NCI-H1417 treated with DMSO at 0.1 percent for 48 hours (cell line): ENCODE data around the gene CAST.
"Not testable (repeated sequence)": the region's sequence is repeated elsewhere in the genome, so short reads cannot be mapped to it uniquely, and the experiment has no call there.

Experiments
- DNase-seq: peaks from one replicate; lab custom pipeline; 2025; lab: John Stamatoyannopoulos, UW

The CAST gene, protein sequence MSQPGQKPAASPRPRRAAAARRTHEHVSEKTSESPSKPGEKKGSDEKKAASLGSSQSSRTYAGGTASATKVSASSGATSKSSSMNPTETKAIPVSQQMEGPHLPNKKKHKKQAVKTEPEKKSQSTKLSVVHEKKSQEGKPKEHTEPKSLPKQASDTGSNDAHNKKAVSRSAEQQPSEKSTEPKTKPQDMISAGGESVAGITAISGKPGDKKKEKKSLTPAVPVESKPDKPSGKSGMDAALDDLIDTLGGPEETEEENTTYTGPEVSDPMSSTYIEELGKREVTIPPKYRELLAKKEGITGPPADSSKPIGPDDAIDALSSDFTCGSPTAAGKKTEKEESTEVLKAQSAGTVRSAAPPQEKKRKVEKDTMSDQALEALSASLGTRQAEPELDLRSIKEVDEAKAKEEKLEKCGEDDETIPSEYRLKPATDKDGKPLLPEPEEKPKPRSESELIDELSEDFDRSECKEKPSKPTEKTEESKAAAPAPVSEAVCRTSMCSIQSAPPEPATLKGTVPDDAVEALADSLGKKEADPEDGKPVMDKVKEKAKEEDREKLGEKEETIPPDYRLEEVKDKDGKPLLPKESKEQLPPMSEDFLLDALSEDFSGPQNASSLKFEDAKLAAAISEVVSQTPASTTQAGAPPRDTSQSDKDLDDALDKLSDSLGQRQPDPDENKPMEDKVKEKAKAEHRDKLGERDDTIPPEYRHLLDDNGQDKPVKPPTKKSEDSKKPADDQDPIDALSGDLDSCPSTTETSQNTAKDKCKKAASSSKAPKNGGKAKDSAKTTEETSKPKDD

DNA sequence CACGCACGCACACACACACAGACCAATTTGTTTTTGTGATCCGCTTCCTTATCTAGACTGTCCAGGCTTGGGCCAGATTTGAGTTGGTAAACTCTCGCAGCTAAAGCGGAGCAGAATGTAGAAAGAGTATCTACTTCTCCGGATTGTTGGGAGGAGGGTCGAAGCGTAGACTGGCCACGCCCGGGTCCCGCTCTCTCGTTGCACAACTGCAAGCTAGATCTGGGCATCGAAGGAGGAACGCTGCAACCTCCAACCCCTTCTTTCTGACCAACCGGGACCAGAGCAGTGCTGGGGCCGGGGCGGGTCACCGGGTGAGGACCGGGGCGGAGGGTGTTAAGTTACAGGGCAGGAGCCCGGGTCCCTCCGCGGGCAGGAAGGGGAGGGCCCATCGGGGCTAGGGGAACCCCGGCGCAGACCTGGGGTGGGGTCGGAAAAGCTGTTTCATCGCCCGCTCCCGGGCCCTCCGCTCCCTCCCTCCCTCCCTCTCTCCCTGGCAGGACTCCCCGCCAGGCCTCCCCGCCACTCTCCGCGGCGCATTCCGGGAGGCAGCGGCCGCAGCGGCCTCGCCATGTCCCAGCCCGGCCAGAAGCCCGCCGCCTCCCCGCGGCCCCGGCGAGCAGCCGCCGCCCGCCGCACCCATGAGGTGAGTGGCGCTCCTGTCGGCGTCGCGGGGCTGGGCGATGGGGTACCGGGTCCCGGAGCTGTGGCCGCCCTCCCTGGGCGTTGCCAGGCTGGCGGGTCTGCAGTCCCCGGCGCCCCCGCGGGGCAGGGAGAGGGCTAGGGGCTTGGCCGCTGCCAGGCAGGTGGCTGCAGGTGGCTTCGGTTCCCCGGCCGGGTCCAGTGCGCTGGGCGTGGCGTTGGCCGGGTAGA is at the start of gene CAST:
CAST (plus strand) TSS at position 522 of the 870 bp plus-strand sequence; CDS start at position 569, 47 bp downstream.
- no peak for DNase-seq

DNA sequence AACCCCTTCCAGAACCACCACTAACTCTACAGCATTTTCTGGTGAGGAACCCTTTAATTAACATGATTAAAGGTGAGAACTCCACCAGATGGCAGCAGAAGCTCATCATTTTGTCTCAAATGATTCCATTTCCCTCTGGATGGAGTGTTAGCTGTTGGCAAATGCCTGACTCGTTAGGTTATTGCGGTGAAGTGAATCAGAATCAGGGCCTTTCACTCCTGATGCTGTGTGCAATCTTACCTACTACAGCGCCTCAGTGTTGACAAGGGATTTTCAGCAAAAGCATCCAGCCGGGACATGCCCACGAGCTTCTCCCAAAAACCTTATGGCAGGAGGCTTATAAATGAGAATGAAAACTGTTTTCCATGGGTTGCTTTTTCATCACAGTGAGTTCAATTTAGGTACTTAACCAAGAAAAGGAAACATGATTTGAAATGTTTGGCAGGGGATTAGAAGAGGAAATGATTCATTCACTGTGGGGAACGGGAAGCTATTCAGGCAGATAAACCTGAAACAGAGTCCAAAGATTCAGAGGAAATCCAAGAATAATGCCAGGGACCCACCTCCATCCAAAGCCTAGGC is 48.0 kb upstream of the CAST start:
- DNase-seq: no peak

DNA sequence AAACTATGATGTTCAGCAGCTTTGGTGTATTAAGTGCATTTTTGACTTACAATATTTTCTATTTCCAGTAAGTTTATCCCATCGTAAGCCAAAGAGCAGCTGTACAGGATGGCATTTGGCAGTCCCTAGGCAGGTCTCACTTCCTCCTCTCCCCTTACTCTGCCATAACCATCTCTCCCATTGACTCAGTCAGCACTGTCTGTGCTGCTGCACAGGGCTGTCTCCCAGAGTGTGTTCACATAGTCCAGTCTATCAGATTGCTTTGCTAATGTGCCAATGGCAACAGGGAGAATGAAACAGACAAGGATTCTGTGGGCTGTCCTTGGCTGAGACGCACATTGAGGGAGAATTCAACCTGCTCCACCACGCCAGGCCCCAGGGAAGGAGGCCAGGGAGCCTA is 47.0 kb upstream of the CAST start:
- DNase-seq: no peak

DNA sequence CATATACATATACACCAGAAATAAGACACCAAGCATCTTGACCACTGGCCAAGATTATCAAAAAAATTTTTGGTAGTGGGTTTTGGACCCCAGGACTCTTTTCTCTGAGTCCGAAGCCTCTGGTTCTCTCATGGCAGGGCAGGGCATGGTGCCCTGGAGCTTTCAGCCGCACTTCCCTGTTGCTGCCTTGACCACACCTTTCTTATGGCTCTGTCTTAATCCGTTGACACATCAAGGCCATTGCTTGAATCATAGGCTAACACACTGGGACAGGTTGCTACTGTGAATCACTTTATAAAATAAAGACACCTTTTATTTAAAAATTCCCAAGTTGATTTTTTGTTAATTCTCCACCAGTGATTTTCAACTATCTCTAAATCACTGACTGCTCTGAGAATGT is 45.4 kb upstream of the CAST start:
- DNase-seq: no peak

DNA sequence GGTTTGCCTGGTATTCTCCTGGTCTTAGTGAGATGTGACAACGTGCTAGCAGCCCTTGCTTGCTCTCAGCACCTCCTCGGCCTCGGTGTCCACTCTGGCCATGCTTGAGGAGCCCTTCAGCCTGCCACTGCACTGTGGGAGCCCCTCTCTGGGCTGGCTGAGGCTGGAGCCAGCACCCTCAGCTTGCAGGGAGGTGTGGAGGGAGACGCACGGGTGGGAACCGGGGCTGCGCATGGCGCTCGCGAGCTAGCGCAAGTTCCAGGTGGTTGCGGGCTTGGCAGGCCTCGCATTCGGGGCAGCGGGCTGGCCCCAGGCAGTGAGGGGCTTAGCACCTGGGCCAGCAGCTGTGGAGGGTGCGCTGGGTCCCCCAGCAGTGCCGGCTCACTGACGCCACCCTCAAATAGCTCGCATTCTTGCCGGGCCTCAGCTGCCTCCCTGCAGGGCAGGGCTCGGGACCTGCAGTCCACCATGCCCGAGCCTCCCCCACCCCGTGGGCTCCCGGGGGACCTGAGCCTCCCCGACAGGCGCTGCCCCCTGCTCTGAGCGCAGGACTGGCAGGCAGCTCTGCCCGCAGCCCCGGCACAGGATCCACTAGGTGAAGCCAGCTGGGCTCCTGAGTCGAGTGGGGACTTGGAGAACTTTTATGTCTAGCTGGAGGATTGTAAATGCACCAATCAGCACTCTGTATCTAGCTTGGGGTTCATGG is 43.7 kb upstream of the CAST start:
- DNase-seq: not testable (repeated sequence)

DNA sequence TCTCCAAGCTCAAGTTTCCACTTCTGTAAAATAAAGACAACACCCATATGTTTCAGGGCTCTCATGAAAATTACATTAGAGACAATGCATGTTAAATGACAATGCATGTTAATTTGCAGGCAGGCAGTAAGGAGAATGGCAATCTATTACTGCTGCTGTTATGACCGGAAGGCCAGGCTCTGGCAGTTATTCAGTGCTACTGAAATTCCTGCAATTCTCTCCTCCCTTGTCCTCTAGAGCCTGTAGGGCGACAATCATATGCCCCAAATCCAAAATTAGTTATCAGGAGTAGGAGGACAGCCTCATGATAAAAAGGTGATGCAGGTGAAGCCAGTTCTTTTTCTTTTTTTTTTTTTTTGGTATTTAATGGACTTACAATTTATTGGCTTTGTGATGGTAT is 42.2 kb upstream of the CAST start:
- no peak for DNase-seq

DNA sequence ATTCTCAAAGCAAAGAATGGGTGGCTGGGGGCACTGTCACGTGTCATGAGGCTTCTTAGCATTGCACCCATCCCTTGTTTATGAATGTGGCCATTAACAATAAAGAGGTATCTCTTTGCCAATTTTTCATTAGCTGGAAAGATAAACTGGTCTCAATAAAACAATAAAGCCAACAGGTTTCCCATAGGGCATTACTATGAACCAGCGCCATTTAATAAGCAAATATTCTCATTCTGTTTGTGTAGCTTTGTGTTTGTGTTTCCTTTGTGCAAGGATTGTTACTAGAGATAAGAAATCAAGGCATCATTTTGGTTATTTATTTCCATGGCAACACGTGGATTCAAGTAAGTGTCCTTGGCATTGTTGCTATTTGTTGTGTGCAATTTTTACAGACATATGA is 37.6 kb upstream of the CAST start:
- no peak for DNase-seq

DNA sequence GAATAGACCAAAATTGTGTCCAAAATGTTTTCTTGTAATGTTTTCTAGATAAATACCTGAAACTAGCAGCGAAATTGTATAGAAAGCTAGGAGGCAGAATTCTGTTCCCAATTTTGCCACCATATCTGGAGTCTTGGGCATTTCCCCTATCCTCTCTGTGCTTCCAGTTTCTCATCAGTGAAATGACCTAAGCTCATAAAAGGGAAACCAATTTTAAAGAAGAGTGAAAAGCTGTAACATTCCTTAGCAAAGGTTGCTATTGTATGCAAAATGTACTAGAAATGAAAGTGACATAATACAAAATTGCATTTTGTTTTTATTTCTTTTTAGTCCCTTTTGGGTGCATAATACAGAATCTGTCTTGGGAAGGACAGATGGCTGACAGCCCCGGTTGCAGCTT is 36.8 kb upstream of the CAST start:
- no peak for DNase-seq

DNA sequence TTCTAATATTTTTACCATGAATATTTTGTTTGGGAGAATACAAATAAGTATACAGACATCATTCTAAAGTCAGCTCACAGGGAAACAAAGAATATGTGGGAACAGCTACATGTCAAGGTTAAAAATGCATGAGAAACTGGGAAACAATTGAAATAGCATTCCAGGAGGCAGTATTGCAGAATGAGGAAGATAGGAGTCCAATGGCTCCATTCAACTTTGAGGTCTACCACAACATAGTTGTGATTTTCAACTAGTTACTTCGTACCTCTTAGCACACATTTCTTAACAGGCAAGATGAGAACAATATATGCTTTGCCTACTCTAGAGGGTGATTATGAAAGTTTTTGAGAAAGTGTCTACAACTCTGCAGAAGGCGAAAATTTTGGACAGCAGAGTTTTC is 35.2 kb upstream of the CAST start:
- DNase-seq: no peak

DNA sequence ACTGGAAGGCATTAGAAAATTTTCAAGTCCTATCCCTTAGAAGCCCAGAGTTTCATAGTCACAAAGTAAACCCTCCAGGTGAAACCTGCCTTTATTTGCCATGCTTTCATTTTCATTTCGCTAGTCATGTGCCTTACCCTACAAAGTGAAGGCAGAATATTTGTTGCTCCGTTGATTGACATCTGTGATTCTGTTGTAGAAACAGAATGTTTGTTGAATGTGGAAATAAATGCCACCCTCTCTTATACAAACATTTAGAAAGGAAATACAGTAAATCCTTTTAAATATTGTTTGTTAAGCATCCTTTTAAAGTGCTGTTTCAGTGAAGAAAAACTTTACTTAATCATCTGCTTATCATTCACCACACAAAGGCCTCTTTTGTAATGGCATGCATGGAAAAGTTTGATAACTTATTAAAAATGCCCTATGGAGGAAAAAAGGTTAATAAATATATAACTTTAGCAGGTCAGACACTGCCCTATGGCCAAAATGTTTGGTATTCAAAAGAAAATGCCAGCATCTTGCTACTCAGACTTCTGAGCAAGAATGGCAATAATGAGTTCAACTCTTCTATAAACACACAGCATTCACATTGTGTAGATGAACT is 34.3 kb upstream of the CAST start:
- no peak for DNase-seq

DNA sequence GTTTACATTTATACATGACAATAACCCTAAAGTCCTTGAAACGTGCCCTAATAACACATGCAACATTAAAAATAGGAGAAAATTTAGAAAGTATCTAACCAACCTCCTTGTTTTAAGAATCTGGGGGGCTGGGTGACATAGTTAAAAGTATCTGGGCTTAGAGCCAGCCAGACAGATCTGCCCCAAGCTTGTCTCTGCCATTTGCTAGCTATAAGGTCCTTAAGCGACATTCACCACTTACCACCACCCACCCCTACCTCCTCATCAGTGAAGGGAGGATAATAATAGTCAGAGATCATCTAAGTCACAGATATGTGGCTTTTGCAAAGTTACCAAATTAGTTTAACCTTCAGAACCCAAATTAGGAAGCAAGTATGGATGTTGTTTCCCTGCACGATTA is 33.8 kb upstream of the CAST start:
- no peak for DNase-seq

DNA sequence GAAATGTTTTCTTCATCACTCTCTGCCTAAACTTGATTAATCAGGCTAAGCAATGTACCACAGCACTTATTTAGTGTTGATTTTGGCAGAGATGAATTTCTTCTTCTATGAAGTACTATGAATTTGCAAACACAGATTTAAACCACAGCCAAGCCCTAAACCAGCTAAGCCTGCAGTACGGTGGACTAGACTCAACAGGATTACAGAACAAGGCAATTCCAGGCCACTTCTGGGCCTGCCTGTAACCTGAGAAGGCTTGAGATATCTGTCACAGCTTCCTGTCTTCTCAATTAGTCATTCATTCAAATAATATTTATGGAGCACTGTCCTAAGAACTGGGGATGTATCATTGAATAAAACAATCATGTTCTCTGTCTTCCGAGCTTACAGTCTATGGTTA is 32.4 kb upstream of the CAST start:
- no peak for DNase-seq

DNA sequence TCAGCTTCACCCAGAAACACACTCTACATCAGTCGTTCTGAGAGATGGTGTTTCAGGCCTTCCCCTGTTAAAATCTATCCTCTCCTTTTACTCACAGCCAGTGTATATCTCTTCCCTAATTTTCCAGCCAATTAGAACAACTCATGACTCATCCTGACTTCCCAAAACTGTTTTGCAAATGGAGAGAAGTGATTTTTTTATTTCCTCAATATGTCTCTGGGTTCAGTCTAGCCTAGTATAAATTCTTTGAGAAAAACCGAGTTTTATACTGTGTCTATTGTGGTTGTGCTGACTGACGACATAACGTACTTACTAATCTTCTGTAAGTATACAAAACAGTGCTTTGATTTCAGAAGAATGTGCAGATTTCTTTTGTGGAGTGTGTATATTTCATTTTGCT is 28.4 kb upstream of the CAST start:
- DNase-seq: no peak

DNA sequence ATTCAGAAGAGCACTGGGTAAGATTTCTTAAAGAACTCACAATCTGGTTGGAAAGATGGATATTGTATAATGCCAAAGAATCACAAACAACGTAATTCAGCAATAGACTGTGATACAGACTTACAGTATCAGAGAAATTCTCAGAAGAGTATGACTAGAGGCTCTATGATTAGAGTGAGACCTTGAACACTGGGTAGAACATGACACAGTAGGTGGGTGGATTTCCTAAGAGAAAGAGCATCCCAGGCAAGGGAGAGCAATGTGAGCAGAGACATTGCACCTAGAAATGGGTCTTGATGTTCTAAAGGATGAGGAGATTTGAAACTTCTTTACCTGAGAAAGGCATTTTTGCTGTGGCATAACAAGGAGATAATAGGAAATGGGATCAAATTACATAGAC is 27.3 kb upstream of the CAST start:
- no peak for DNase-seq

DNA sequence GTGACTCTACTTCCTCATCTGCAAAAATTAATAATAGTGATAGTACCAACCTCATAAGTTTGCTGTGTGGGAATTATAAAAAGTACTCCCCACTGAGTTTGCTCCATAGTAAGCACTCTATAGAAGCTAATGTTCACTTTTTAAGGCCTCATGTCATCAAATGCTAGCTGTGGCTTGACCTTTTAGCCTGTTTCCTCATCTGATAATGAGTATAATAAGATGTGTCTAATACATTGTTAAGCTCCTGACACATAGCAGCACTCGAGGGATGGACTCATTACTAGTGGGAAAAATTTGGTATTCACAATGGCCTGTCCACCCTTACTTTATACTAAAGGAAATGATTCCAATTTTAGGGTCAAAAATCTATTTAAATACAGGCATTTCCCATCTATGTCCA is 26.1 kb upstream of the CAST start:
- DNase-seq: no peak

DNA sequence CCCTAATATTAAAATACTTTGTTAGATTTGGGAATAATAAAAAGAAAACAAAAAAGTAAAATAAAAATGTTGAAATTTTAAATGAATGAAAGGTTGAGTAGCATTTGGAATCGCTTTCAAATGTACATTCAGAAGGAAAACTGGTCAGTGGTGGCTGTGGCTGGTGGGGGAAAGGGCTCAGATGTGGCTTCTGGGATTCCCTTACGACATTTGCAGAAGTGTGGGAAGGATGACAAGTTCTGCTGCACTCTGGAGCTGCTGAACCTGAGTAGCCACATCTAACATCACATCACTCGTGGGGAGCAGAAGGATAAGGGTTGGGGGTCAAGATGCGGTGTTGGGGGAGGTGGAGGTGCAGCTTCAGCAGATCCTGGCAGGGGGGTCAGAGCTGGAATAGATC is 25.6 kb upstream of the CAST start:
- no peak for DNase-seq

DNA sequence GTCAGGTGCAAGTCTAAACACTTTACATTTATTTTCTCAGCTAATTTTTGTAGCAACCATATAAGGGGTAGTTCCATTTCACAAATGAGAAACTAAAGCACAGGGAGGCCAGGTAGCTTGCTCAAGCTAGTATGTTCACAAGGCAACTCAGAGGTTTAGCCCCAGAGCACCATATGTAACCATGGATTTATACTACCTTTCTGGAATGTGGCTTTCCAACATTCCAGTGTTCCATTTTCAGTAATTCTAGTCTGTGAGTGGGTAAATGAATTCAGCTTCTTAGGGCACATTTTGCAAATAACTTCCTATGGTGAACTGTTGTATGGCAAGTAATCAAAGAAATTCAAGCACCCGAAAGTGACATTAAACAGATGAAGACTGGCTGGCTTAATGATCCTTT is 25.0 kb upstream of the CAST start:
- DNase-seq: no peak

DNA sequence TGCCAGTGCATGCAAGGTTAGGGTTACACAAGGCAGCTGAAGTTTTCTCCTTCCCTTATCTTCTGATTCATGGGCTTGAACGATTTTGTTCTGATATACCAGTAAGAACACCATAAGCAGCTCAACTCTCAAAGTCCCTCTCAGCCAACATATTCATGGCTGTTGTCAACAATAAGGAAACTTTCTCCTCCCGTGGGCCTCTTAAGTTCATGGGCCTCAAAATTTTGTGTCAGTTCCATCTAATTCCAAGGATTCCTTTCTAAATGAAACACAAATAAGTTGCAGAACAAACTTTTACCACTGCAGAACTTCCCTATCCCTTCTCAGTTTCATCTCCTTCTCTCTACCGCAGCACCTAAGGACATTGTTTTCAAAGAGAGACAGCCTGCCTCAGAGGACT is 23.6 kb upstream of the CAST start:
- no peak for DNase-seq

DNA sequence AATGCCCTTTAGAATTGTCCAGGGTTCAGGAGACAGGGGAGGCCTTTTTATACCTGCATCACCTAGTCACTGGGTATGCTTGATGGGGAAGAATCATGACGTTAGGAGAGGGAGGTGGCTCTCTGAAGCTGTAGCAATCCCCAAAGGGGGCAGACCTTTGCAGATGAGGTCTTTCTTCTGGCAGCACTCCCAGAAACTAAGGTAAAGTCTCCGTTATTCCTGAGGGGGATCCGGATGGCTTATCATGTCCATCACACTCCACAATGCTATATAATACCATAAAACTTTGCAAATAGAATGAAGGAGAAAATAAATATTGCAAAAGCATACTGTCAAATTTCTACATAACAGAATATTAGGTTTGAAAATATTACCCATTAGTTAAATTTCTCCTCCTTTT is 21.5 kb upstream of the CAST start:
- no peak for DNase-seq

DNA sequence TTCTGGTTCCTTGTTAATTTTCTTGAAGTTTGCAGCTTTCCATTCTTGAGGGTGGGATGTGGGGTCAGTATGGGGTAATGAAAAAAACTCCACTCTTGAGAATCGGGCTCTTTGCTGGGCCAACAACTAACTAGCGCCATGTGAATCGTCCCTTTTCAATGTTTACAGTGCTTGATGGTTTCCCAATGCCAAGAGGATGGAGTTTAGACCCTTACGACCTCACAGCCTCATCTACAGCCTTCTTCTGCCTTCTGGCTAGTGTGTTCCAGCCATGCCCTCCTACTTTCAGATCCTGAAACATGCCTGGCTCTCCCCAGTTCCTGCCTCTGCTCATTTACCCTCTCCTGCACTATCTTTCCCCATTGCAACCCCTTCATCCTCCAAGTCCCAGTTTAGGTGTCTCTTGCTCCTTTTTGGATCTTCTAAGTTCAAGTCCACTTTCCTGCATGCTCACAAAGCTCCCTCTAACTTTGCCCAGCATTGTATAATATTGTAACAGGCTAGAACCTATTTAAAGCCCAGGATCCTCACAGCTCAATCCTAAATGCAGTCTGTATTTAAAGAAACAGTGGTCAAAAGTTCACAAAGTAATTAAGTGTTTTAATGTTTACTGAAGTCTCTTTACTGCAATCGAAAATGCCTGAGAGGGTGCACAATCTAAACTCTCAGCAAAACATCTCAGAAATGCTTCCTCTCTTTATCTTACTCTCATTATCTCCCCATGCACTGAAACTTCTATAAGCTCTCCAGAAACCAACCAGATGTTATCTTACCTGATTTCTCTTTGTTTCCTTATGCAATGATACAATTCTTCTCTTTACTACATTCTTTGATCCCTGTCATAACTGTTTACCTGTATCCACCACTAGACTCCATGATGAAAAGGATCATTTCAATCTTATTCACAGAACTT is 20.6 kb upstream of the CAST start:
- DNase-seq: no peak
